Liver (tissue), 3 donors: ENCODE measurements around the gene PFKP.

Experiments
- CTCF ChIP-seq: fragments of 150-350 bp; IDR thresholded peaks from 2 replicates; pipeline ENCODE4 v1.5.1; 2017; ENCODE audit warnings: improper control_type of control experiment, low read depth, low read length; ENCODE audit not compliant: missing input control
- GABPA ChIP-seq, 2 donors: IDR thresholded peaks in 1 of 2; conservative IDR thresholded peaks in 1 of 2; 2 replicates each; pipeline ENCODE4 v1.6.1; 2016; ENCODE audit warnings: antibody characterized with exemption in 2 of 2, mild to moderate bottlenecking in 1 of 2, moderate library complexity in 1 of 2
- MAX ChIP-seq: IDR thresholded peaks from 2 replicates; pipeline ENCODE4 v1.6.1; 2016; ENCODE audit warnings: antibody characterized with exemption
- RAD21 ChIP-seq, 2 donors: IDR thresholded peaks; 2 replicates each; pipeline ENCODE4 v1.6.1; 2016; ENCODE audit warnings: antibody characterized with exemption in 2 of 2, mild to moderate bottlenecking in 2 of 2
- RXRA ChIP-seq, 2 donors: IDR thresholded peaks; 2 replicates each; pipeline ENCODE4 v1.6.1; 2017 to 2018; ENCODE audit warnings: antibody characterized with exemption in 2 of 2, mild to moderate bottlenecking in 1 of 2
- SP1 ChIP-seq: IDR thresholded peaks from 2 replicates; pipeline ENCODE4 v1.6.1; 2018; ENCODE audit warnings: antibody characterized with exemption, mild to moderate bottlenecking
- YY1 ChIP-seq: IDR thresholded peaks from 2 replicates; pipeline ENCODE4 v1.6.1; 2016; ENCODE audit warnings: antibody characterized with exemption, mild to moderate bottlenecking
- ZBTB33 ChIP-seq: IDR thresholded peaks from 2 replicates; pipeline ENCODE4 v1.6.1; 2016; ENCODE audit warnings: antibody characterized with exemption
- donor health status: healthy.
- donor health status: healthy.

GRCh38 chr10:3076138-3076537, 8.8 kb downstream of the PFKP start:
- TF ChIP-seq CTCF (no peak), ZBTB33 (no peak), MAX (no peak), RAD21 (IDR thresholded peaks at IDR 0.05) (no peak), RXRA (IDR thresholded peaks at IDR 0.05) (no peak), GABPA (IDR thresholded peaks at IDR 0.05 in 1 of 2, conservative IDR thresholded peaks at IDR 0.05 in 1 of 2) (no peak), SP1 (no peak), YY1 (no peak)
